GM03348 (cell line): ENCODE measurements around the gene NFKB1.
"Not testable (repeated sequence)": the region's sequence is repeated elsewhere in the genome, so short reads cannot be mapped to it uniquely, and the experiment has no call there.

Experiments used
- DNase-seq: peaks from one replicate; pipeline ENCODE4 v3.0.0; 2012; ENCODE audit warnings: low spot score

The NFKB1 gene

DNA sequence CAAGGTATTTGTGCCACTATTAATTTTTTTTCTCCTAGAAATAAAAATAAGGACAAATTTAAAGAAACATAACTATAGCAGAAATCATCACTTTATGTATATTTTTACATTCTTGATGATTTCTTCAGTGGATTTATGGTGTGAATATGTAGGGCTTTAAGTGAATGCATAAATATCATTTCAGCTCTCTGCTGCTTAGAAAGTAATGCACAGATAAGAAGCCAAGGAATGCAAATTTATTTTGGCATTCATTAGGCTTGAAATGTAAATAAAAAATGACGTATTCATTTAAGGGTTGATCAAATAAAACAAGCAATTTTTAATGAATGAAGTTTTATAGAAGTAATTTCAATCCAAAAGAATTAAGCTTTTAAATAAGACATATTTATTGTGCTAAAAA, 66.3 kb downstream of the NFKB1 start:
- no peak for DNase-seq

DNA sequence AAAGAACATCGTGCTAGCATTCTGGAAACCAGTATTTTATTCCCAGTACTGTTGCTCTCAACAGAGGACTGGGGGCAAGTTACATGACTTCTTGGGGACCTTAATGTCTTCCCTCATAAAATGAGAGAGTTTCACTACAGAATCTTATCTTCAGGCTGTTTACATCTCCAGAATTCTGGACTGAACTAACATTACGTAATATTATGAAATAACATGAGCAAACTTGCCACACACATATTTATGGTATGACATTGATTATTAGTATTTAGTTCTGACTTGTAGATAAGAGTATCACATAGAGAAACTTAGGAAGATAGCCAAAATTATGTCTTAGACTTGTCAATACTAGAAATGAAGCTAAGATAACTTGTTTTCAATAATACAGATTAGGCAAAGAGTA, 68.0 kb downstream of the NFKB1 start:
- DNase-seq, result peak; percentile 29

DNA sequence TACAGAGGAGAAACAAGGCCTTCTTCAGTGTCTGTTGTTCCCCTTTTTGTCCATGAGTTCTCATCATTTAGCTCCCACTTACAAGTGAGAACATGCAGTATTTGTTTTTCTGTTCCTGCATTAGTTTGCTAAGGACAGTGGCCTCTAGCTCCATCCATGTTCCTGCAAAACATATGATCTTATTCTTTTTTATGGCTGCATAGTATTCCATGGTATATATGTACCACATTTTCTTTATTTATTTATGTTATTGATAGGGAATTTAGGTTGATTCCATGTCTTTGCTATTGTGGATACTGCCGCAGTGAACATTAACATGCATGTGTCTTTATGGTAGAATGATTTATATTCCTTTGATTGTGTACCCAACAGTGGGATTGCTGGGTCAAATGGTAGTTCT, 69.1 kb downstream of the NFKB1 start:
- DNase-seq, result not testable (repeated sequence)

DNA sequence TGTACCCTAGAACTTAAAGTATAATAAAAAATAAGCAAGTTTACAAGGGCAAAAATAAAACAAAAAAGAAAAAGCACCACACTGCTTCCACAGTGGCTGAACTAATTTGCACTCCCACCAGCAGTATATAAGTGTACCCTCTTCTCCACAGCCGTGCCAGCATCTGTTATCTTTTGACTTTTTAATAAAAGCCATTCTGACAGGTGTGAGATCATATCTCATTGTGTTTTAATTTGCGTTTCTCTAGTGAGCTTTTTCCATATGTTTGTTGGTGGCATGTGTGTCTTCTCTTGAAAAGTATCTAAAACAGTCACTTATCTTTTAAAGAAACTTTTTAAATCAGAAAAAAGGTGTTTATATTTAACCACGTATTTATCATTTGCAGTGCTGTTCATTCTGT, 71.3 kb downstream of the NFKB1 start:
- DNase-seq, result no peak

DNA sequence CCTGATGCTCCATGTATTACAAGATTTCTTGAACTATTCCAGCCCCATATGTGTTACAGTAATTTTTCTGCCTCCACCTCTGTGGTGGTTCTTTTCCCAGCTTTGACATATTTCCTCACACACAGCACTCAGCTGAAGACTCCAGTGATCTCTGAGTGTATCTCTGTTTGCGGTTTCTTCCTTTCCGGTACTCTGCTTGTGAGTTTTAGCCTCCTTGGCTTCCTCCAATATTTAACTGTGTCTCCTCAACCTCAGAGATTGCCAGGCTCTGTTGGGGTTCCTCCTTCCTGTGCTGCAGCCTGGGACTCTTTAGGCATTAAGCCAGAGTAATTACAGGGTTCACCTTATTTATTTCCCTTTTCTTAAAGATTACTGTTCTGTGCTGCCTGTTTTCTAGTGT, 73.2 kb downstream of the NFKB1 start:
- DNase-seq, result no peak

DNA sequence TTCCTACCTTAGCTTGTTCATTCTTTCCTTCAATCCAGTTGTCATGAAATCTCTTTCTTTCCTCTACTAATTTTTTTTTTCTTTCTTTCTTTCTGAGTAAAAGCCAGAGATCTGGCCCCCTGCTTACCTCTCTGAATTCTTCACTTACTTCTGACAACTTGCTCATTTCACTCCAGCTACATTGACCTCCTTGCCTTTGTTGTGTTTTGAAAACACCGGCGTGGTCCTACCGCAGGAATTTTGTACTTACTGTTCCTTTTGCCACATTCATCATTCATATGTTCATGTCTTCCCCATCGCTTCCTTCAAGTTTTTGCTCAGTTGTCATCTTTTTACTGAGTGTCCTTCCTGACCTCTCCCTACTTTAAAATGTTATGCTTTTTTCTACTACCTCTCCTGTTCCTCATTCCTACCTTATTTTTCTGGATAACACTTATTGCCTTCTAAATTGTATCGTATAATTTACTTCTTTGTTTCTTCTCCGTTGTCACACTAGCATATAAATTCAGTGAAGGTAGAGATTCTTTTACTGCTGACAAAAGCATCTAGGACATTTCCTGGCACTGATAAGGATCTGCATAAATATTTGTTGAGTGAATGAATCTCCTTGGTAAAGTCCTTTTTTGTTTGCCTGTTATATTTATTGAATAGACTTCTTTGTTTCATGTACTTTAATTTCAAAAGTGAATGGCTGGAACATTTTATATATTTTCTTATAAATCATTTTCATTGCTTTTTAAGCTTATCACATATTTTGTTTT, 74.4 kb downstream of the NFKB1 start:
- no peak for DNase-seq

DNA sequence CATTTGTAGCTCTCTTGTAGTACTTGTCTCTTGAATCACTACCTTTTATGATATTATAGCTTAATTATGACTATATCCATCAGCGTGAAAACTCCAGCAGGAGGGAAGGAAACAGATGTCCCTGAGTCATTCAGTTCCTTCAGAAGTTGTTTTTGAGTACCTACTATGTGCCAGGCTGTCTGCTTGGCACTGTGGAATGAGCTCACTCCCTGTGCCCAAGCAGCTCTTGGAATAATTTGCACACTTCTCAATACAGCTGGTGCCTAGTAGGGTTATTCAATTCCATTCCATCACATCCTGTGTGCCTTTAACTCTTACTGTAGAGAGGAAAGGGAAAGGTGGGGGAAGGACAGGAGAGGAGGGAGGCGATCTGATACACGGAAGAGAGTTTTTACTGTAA, 77.1 kb downstream of the NFKB1 start:
- no peak for DNase-seq

DNA sequence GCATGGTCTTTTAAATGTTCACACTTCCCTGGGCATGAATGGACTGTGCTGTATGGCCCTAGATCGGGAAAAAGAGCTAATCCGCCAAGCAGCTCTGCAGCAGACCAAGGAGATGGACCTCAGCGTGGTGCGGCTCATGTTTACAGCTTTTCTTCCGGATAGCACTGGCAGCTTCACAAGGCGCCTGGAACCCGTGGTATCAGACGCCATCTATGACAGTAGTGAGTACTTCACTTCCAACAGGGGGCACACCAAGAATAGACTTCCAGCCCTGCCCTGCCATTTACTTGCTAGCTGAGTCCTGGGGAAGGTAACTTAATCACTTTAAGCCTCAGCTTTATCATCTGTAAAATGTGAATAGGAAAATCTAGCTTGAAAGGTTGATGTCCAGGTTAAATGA, 77.7 kb downstream of the NFKB1 start:
- no peak for DNase-seq

DNA sequence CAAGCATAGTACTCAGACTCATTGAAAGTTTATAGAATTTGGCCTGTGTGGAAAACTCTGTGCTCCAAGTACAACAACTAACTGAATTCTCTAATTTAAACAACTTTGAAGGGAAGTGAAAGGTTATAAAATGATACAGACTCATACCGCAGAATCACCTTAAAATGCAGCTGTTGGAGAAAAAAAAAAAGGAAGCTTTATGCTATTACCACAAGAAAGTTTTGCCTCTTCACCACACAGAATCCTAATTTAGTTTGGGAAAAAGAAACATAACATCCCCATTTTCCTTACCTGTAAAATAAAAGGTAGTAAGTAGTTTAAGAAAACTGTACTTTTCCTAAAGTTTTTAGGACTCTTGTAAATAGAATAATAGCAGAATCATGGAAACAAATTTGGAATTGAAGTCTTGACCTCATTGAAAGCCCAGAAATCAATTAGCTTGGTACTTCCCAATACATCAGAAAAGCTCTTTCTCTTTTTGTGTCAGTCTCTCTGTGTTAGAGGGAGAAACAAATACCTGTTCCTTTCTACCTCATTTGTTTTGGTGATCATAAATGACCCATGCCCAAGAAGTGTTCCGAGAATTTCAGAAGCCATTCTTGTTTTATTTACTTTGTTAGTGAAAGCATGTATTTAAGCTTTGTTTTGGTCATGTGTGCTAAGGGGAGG, 78.8 kb downstream of the NFKB1 start:
- DNase-seq, result no peak

DNA sequence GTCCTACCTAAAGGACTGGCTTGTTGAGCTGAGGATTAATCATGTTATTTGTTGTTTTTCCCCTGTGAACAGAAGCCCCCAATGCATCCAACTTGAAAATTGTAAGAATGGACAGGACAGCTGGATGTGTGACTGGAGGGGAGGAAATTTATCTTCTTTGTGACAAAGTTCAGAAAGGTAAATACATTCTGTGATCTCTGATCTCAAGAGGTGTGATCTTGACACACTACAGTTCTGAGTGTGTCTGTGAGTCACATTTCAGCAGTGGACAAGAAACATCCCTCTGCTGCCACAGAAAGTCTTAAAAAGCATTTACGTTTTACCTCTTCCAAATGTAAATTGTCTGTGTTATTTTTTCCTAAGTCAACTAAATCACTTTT, 79.3 kb downstream of the NFKB1 start:
- DNase-seq, result no peak

DNA sequence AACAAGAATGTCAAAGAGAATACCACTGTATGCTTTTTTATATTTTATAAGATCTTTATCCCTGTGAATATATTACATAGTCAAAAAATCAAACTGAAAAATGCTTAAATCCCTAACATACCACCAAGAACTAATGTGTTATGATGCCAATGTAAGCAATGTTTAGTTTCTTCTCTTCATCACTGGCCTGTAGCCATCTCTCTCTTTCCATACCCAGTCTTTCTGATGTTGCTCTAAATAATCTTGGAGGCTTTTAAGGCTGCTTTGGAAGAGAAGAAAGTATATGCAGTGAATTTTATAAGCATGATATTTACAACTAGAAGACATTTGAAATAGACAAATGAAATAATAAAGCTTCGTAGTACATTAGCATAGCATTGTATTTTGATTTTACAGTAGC, 82.9 kb downstream of the NFKB1 start:
- DNase-seq, result no peak

DNA sequence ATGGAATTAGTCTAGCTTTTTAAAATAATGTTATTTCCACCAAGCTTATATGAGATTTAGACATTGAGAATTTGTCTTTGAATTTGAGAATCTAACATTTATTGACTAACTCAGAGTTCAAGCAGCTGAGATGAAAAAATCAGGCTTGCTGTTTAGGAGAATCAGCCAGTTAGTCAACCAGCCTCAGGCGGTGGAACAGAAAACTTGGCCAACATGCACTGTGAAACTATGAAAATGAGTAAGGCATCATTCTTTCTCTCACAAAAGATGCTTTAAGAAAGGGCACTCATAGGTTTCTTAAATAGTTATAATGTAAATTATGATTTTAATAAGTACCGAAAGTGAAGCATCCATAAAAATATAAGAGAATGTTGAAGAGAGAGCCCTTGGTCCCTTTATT, 84.2 kb downstream of the NFKB1 start:
- no peak for DNase-seq

DNA sequence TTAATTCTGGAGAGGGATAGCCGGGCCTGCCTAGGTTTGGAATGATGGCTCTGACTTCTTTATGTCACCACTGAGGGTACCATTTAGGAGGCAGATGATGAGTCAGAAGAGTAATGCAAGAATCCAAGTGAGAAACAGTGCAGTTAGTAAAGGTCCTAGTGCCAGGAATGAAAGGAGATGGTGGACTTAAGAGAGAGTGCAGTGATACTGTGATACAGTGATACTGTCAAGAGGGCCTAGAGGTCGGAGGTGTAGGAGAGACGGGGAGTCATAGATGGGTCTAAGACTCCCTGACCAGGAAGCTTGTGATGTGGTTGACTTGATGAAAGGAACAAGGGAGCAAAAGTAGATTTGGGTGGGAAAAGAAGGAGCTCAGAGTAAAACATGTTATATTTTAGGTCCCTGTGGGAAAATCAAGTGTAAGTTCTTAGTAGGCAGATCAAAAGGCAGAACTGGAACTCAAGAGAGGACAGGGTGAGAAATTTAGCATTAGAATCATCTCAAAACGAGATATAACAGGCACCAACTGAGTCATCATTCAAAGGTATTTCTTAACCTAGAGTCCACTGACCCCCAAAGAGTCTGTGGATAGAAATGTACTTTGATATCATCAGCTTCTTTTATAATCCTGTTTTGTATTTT, 85.0 kb downstream of the NFKB1 start:
- DNase-seq, result no peak

DNA sequence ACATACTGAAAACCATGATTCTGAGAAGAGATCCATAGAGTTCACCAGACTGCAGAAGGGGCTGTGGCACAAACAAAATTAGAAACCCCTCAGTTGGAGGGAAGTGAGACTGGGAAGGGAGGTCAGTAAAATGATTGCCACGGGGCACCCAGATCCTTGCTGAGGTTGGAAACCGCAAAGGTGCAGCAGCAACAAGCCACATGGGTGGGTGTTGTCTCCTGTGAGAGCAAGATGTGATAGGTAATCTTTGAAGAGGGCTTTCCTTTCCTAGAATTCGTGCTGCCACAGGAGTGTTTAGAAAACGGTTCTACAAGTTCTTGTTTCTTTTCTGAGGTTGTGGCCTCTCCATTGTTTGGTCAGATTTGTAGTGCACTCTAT, 85.5 kb downstream of the NFKB1 start:
- no peak for DNase-seq

DNA sequence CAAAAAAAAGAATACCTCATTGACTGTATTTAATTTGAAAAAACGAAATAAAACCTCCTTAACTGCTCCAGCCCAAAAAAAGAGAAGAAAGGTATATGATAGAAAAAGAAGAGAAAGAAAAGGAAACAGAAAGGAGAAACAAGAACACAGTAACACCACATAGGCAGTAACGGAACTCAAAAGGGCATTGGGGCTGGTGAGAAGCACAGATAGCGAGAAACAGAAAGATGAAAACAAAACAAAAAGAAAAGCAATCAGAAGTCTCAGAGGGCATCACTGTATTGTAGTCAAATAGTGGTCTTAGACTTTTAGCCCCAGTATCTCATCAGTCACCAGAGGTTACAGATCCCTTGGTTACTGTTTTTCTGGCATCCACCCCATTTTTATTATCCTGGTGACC, 88.6 kb downstream of the NFKB1 start:
- no peak for DNase-seq

DNA sequence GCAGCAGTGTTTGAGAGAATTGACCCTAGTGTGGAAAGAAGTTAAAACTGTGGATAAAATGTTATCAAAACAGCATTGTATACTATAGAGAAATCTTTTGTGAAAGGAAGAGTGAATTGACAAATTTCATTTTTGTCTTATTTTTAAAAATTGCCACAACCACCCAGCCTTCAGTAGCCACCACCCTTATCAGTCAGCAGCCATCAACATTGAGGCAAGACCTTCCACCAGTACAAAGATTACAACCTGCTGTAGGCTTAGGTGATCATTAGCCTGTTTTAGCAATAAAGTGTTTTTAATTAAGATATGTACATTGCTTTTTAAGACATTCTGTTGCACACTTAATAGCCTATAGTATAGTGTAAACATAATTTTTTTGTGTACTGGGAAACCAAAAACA, 91.1 kb downstream of the NFKB1 start:
- no peak for DNase-seq

DNA sequence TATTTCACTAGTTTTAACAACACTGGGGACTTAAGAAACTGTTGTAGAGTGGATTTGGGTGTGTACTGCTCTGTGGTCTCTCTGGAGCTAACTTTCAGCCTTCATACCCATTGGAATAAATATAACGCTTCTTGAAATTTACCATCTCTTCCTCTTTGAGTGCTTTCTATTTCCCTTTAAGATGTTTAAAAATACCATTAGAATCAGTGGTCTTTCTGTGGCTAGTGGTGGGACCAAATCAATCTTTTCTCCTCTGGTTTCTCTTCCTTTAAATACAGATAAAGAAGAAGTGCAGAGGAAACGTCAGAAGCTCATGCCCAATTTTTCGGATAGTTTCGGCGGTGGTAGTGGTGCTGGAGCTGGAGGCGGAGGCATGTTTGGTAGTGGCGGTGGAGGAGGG, 92.0 kb downstream of the NFKB1 start:
- no peak for DNase-seq

DNA sequence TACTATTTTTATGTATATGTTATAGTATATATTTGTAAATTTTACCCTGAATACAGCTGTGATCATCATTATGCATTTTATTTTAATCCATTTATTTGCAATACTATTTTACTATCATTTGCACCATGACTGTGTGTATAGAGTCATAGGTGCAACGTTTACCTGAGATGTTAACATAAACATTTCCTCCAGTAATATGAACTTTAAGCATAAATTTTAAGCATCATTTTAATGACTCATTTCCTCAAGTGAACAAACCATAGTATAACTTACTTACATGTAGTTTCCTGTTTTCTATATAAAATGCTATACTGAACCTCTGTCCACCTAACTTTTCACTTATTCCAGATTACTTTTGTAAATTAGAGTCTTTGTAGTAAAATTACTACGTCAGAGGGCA, 92.8 kb downstream of the NFKB1 start:
- DNase-seq, result no peak

DNA sequence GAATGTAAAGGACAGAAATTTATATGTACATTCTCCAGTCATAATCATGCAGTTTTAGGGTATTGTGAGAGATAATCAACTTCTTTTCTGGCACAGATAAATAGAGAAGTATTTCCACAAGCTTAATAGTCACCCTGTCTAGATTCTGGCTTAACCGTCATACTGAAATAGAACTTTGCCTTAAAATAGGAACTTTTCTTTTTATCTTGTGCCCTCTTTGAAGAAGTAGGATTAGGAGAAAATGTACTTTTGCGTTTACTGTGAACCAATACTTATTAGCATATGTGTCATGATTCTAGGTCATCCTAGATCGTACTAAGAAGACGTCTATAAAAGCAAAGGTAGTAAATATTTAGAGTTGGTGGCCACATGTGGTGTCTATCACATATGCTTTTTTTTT, 95.4 kb downstream of the NFKB1 start:
- DNase-seq, result no peak

DNA sequence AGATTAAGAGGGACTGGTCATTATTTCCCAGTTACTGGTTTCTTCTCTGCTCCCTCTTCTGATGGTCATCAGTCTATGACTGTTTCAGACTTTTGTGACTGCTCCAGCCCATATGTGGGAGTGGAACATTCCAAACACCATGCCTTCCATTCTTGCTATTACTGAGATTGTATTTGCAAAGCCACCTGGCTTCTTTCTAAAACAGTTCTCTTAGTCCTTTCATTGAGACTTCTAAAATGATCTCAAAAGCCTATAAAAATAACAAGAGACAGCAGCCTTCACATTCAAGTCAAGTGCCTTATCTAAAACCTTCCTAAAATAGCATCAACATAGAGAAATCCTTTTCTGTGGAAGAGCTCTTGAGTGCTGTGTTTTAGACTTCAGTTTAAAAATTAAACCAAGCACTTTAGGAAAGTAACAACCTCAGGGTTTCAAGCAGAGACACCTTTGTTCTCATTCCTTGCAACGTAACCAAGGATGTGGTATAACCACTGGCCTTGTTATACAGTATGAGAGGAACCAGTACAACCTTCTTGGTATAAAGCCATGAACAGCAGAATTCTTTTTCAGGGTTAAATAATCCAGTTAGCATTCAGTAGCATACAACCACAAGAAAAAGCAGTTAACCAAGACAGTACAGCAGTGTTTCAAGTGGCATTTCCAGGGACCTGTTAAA, 97.1 kb downstream of the NFKB1 start:
- peak; percentile 50 for DNase-seq

DNA sequence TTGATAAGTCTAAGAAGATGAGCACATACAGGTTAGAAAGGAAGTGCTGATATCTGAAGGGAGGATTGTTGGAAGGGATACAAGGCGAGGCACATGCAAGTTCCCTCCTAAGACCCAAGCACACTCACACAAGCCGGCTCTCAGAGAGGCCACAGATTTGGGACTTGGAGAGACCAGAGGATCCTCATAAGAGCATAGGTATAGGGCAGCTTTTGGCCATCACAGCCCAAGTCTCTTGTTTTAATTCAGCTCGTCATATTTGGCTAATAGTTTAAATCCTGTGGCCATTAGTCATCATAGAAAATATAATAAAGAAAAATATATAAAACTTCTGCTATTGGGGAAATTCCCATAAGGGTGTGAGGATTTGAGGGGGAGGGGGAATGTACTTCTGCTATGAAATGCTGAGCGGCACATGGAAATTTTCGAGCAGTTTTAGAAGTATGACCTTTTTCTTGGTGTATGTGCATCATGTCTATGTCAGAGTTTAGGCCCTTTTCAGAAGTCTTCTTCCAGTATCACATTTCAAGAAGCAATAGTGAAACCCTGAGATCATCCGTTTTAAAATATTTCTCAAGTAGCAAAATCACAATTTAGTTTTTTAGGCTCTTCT, 97.7 kb downstream of the NFKB1 start:
- no peak for DNase-seq

DNA sequence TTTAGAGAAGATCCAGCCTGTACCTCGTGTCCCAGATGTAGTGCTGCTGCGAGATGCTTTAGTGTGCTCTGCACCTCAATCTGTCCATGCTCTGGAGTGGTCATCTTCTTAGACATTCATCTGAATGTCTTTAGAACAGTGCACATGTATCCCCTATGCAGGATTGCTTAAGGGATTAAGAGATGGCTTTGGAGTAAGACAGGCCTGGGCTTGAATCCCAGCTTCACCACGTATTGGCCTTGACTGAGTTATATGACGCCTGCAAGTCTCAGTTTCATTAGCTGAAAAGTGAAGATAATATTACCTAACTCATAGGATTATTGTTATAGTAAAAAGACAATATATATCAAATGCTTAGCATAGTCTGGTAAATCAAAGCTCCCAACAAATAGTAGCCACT, 98.3 kb downstream of the NFKB1 start:
- DNase-seq, result no peak

DNA sequence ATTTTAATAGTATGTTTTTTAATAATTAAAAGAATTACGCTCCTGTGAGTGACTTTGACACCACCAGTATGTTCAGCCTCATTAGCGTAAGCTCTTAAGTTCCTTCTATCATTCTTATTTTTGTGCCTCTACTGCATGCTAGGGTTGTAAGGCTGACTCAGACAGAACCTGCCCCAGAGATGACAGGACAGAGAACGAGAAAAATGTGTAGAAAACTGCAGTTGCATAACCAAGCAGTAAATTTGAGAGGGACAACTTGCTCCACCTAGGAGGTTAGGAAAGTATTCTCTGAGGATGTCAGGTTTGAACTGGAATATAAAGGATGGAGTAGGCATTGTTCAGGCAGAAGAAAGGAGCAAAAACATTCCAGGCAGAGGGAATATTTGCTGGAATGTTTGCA, 98.7 kb downstream of the NFKB1 start:
- no peak for DNase-seq
